ENCODE measurements around the gene SEL1L2. TPM values are rescaled to one million over a fixed set of nuclear protein-coding genes. Genes with fewer than 3 reads are reported as not detected.

Gene SEL1L2
- total RNA-seq, 1 donor = not detected

GRCh38 chr20:13838664-13839063 is 151.8 kb downstream of the SEL1L2 start:
- H3K4me3 ChIP-seq (ENCODE audit: low read depth, low read length) = no peak overlapping the region
- TF ChIP-seq CTCF (IDR thresholded peaks at IDR 0.05; ENCODE audit: insufficient read depth, low read depth, low read length) = no peak
- no peak for DNase-seq (ENCODE audit: low read depth)

GRCh38 chr20:13831476-13831875 is 158.9 kb downstream of the SEL1L2 start:
- no peak for TF ChIP-seq CTCF (IDR thresholded peaks at IDR 0.05; ENCODE audit: insufficient read depth, low read depth, low read length)
- DNase-seq (ENCODE audit: low read depth) = no peak

GRCh38 chr20:13825465-13825864 is 164.9 kb downstream of the SEL1L2 start:
- H3K4me3 ChIP-seq (ENCODE audit: low read depth, low read length) = no peak overlapping the region
- TF ChIP-seq CTCF (IDR thresholded peaks at IDR 0.05; ENCODE audit: insufficient read depth, low read depth, low read length) = no peak
- no peak for DNase-seq (ENCODE audit: low read depth)

More at GRCh38 chr20:13831476-13831875, 158.9 kb downstream of the SEL1L2 start:
- H3K4me3 ChIP-seq (ENCODE audit: low read depth, low read length) = no peak overlapping the region

- TF ChIP-seq CTCF (IDR thresholded peaks at IDR 0.05; ENCODE audit: insufficient read depth, low read depth, low read length) = no peak
- DNase-seq (ENCODE audit: low read depth) = no peak
- H3K4me3 ChIP-seq (ENCODE audit: low read depth, low read length) = no peak overlapping the region
Measured at GRCh38 chr20:13824459-13824858, 166.0 kb downstream of the SEL1L2 start.

- H3K4me3 ChIP-seq (ENCODE audit: low read depth, low read length) = no peak overlapping the region
- no peak for DNase-seq (ENCODE audit: low read depth)
- TF ChIP-seq CTCF (IDR thresholded peaks at IDR 0.05; ENCODE audit: insufficient read depth, low read depth, low read length) = no peak
Measured at GRCh38 chr20:13822459-13822858, 168.0 kb downstream of the SEL1L2 start.

- TF ChIP-seq CTCF (IDR thresholded peaks at IDR 0.05; ENCODE audit: insufficient read depth, low read depth, low read length) = no peak
- H3K4me3 ChIP-seq (ENCODE audit: low read depth, low read length) = no peak overlapping the region
- peak; percentile 40 for DNase-seq (ENCODE audit: low read depth)
Measured at GRCh38 chr20:13821876-13822275, 168.5 kb downstream of the SEL1L2 start.

- peak; percentile 56 for DNase-seq (ENCODE audit: low read depth)
- H3K4me3 ChIP-seq (ENCODE audit: low read depth, low read length) = no peak overlapping the region
- TF ChIP-seq CTCF (IDR thresholded peaks at IDR 0.05; ENCODE audit: insufficient read depth, low read depth, low read length) = peak; percentile 58
Measured at GRCh38 chr20:13819885-13820645, 170.3 kb downstream of the SEL1L2 start.
